Neural progenitor cell (in vitro differentiated cells): ENCODE measurements around the gene CNOT2. TPM values are rescaled to one million over a fixed set of nuclear protein-coding genes. Genes with fewer than 3 reads are reported as not detected.

Experiments used
- DNase-seq: peaks from one replicate; pipeline ENCODE4 v3.0.0-alpha.2; 2016; ENCODE audit warnings: low spot score
- H2AFZ ChIP-seq: fragments of 200-600 bp; sonication (generic); replicated peaks from 2 replicates; pipeline ENCODE4 v1.6.1; 2016; ENCODE audit warnings: antibody characterized with exemption
- H3F3A ChIP-seq: fragments of 200-600 bp; sonication (generic); 2 replicates; pipeline ENCODE4 v1.6.1; 2016; ENCODE audit warnings: antibody characterized with exemption, low read depth
- H3K27ac ChIP-seq: fragments of 200-600 bp; sonication (generic); 2 replicates; pipeline ENCODE4 v1.5.1; 2016; ENCODE audit warnings: mild to moderate bottlenecking
- H3K27me3 ChIP-seq: fragments of 200-600 bp; sonication (generic); 2 replicates; pipeline ENCODE4 v1.6.1; 2016; ENCODE audit warnings: mild to moderate bottlenecking, moderate library complexity
- H3K36me3 ChIP-seq: fragments of 200-600 bp; sonication (generic); 2 replicates; pipeline ENCODE4 v1.5.1; 2016
- H3K4me1 ChIP-seq: fragments of 200-600 bp; sonication (generic); 2 replicates; pipeline ENCODE4 v1.6.1; 2016; ENCODE audit warnings: mixed run types
- H3K4me2 ChIP-seq: fragments of 200-600 bp; sonication (generic); 2 replicates; pipeline ENCODE4 v1.6.1; 2016
- H3K4me3 ChIP-seq: fragments of 200-600 bp; sonication (generic); 2 replicates; pipeline ENCODE4 v1.5.1; 2016
- H3K79me2 ChIP-seq: fragments of 200-600 bp; sonication (generic); 2 replicates; pipeline ENCODE4 v1.6.1; 2016; ENCODE audit warnings: low read depth
- H3K9ac ChIP-seq: fragments of 200-600 bp; sonication (generic); 2 replicates; pipeline ENCODE4 v1.6.1; 2016
- H3K9me3 ChIP-seq: fragments of 200-600 bp; sonication (generic); 2 replicates; pipeline ENCODE4 v1.5.1; 2016; ENCODE audit warnings: low read depth
- H4K20me1 ChIP-seq: fragments of 200-600 bp; sonication (generic); 2 replicates; pipeline ENCODE4 v1.6.1; 2016; ENCODE audit warnings: low read depth
- H3K27ac Mint-ChIP-seq: 3 replicates; pipeline ENCODE4 v1.8.0; 2021; ENCODE audit warnings: mixed read lengths
- H3K27me3 Mint-ChIP-seq: 2 replicates; pipeline ENCODE4 v1.8.0; 2022; ENCODE audit warnings: low read depth, mild to moderate bottlenecking, inconsistent platforms, moderate library complexity, mixed read lengths; ENCODE audit not compliant: insufficient read depth
- H3K36me3 Mint-ChIP-seq: 3 replicates; pipeline ENCODE4 v1.8.0; 2021; ENCODE audit warnings: mixed read lengths
- H3K4me1 Mint-ChIP-seq: 3 replicates; pipeline ENCODE4 v1.8.0; 2021; ENCODE audit warnings: mixed read lengths
- H3K4me3 Mint-ChIP-seq: 3 replicates; pipeline ENCODE4 v1.8.0; 2021; ENCODE audit warnings: mild to moderate bottlenecking, moderate library complexity, mixed read lengths
- H3K9me3 Mint-ChIP-seq: 3 replicates; pipeline ENCODE4 v1.8.0; 2020; ENCODE audit warnings: mixed read lengths
- EZH2 ChIP-seq: fragments of 200-600 bp; sonication (generic); IDR thresholded peaks from 2 replicates; pipeline ENCODE4 v1.6.1; 2017; ENCODE audit warnings: antibody characterized with exemption, mild to moderate bottlenecking, moderate library complexity
- EZH2phosphoT487 ChIP-seq: fragments of 200-600 bp; sonication (generic); IDR thresholded peaks from 2 replicates; pipeline ENCODE4 v1.6.1; 2017; ENCODE audit warnings: antibody characterized with exemption
- total RNA-seq: library from RNA; depleted of rRNA; stranded (reverse); fragments of >200 nt; gene quantifications from 2 replicates; pipeline ENCODE4 v1.2.3, GENCODE V29; 2015; ENCODE audit warnings: low replicate concordance
- TF ChIP-seq, protein P1 (sequence below): fragments of 200-600 bp; sonication (generic); IDR thresholded peaks from 2 replicates; pipeline ENCODE4 v1.5.1; 2017; ENCODE audit warnings: antibody characterized with exemption, mild to moderate bottlenecking

Gene CNOT2
- total RNA-seq, 1 donor from 2014 or later, result 250 TPM

DNA sequence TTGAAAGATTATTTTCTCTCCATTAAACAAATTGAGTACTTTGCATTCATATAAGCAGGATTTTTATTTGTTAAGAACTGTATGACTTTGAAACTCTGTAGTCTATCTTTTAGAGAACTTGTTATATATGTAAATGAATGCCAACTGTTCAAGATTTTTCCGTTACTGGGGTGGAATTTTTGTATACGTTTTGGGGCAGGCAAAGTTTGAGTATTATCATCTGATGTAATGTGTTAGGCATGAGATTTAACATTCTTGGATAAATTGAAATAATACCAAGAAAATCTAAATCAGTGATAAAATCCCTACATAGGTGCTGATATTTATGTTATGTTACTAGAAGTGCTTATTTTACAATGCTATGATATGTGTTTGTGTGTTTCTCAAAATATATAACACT is 8.4 kb downstream of the CNOT2 start:
- Mint-ChIP-seq H3K36me3 (peaks cover 69% of the 10 kb centered on the region), H3K4me3 (no peak overlapping the region), H3K9me3 (peaks cover 50% of the 10 kb centered on the region), H3K4me1 (peaks cover 7% of the 10 kb centered on the region), H3K27me3 (no peaks in the 10 kb centered on the region), H3K27ac (no peak overlapping the region)
- no peak overlapping the region for H3K4me3 ChIP-seq
- H3K27me3 ChIP-seq, result no peaks in the 10 kb centered on the region
- peaks cover 92% of the 10 kb centered on the region for H4K20me1 ChIP-seq
- H3K4me2 ChIP-seq, result no peak overlapping the region
- H3K79me2 ChIP-seq, result peaks cover 100% of the 10 kb centered on the region
- peaks cover 8% of the 10 kb centered on the region for H3K36me3 ChIP-seq
- peaks cover 22% of the 10 kb centered on the region for H3K4me1 ChIP-seq
- H3K9me3 ChIP-seq, result no peaks in the 10 kb centered on the region
- H3K27ac ChIP-seq, result no peak overlapping the region
- no peak for DNase-seq
- no peak overlapping the region for H2AFZ ChIP-seq
- TF ChIP-seq, protein P1, sequence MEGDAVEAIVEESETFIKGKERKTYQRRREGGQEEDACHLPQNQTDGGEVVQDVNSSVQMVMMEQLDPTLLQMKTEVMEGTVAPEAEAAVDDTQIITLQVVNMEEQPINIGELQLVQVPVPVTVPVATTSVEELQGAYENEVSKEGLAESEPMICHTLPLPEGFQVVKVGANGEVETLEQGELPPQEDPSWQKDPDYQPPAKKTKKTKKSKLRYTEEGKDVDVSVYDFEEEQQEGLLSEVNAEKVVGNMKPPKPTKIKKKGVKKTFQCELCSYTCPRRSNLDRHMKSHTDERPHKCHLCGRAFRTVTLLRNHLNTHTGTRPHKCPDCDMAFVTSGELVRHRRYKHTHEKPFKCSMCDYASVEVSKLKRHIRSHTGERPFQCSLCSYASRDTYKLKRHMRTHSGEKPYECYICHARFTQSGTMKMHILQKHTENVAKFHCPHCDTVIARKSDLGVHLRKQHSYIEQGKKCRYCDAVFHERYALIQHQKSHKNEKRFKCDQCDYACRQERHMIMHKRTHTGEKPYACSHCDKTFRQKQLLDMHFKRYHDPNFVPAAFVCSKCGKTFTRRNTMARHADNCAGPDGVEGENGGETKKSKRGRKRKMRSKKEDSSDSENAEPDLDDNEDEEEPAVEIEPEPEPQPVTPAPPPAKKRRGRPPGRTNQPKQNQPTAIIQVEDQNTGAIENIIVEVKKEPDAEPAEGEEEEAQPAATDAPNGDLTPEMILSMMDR, result no peak
- no peak for TF ChIP-seq EZH2
- no peak for TF ChIP-seq EZH2phosphoT487
- no peak overlapping the region for H3K9ac ChIP-seq
- no peaks in the 10 kb centered on the region for H3F3A ChIP-seq

DNA sequence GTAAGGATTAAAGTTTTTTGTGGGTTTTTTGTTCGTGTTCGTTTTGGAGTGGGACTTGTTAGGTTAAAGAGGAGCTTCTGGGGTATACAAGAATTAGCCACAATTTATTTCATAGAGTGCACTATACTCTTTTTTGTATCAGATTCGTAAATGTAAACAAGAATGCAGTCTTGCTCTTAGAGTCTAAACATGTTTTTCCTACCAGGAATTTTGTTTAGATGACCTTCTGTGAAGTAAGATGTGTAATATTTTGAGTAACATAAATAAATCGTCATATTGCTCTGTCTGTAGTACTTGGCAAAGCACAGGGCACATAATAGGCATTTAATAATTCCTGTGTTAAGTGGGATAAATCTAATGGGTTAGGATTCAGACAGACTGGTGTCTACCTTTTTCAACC is 9.6 kb downstream of the CNOT2 start:
- no peak overlapping the region for H3K4me3 Mint-ChIP-seq
- no peak overlapping the region for H3K27ac ChIP-seq
- no peak overlapping the region for H3K27ac Mint-ChIP-seq
- H3K9ac ChIP-seq, result no peak overlapping the region
- peaks cover 23% of the 10 kb centered on the region for H3K4me1 ChIP-seq
- H3K4me2 ChIP-seq, result no peak overlapping the region
- no peaks in the 10 kb centered on the region for H3K27me3 ChIP-seq
- H3K9me3 ChIP-seq, result no peaks in the 10 kb centered on the region
- no peak for DNase-seq
- H4K20me1 ChIP-seq, result peaks cover 89% of the 10 kb centered on the region
- no peak for TF ChIP-seq EZH2
- TF ChIP-seq EZH2phosphoT487, result no peak
- TF ChIP-seq, protein P1, result no peak
- H3F3A ChIP-seq, result no peaks in the 10 kb centered on the region
- H3K4me1 Mint-ChIP-seq, result peaks cover 3% of the 10 kb centered on the region
- peaks cover 54% of the 10 kb centered on the region for H3K9me3 Mint-ChIP-seq
- peaks cover 67% of the 10 kb centered on the region for H3K36me3 Mint-ChIP-seq
- H3K36me3 ChIP-seq, result peaks cover 8% of the 10 kb centered on the region
- no peaks in the 10 kb centered on the region for H3K27me3 Mint-ChIP-seq
- no peak overlapping the region for H2AFZ ChIP-seq
- H3K4me3 ChIP-seq, result no peak overlapping the region
- H3K79me2 ChIP-seq, result peaks cover 100% of the 10 kb centered on the region

DNA sequence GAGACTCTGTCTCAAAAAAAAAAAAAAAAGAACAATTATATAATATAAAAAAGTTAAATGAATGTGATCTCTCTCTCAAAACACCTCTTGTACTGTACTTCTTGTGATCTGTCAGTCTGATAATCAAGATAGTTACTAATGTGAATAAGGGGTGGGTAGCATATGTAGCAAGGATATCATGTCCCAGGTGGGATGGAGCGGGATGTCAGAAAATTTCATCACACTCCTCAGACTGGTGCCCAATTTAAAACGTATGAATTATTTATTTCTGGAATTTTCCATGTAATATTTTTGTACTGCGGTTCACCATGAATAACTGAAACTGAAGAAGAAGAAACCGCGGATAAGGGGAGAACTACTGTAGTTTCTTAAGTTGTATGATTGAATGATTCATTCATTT is 11.0 kb downstream of the CNOT2 start:
- Histone ChIP-seq H2AFZ (no peak overlapping the region), H3K4me1 (peaks cover 30% of the 10 kb centered on the region), H3K9me3 (no peaks in the 10 kb centered on the region), H3K36me3 (peaks cover 8% of the 10 kb centered on the region), H3K79me2 (peaks cover 100% of the 10 kb centered on the region), H3K4me3 (no peak overlapping the region), H3K27me3 (no peaks in the 10 kb centered on the region), H4K20me1 (peaks cover 89% of the 10 kb centered on the region), H3K27ac (no peak overlapping the region), H3F3A (no peaks in the 10 kb centered on the region), H3K9ac (no peak overlapping the region), H3K4me2 (no peak overlapping the region)
- peaks cover 56% of the 10 kb centered on the region for H3K9me3 Mint-ChIP-seq
- DNase-seq, result no peak
- peaks cover 61% of the 10 kb centered on the region for H3K36me3 Mint-ChIP-seq
- TF ChIP-seq EZH2 (no peak), EZH2phosphoT487 (no peak)
- TF ChIP-seq, protein P1, result no peak
- no peak overlapping the region for H3K27ac Mint-ChIP-seq
- H3K27me3 Mint-ChIP-seq, result no peaks in the 10 kb centered on the region
- peaks cover 3% of the 10 kb centered on the region for H3K4me1 Mint-ChIP-seq
- H3K4me3 Mint-ChIP-seq, result no peak overlapping the region

DNA sequence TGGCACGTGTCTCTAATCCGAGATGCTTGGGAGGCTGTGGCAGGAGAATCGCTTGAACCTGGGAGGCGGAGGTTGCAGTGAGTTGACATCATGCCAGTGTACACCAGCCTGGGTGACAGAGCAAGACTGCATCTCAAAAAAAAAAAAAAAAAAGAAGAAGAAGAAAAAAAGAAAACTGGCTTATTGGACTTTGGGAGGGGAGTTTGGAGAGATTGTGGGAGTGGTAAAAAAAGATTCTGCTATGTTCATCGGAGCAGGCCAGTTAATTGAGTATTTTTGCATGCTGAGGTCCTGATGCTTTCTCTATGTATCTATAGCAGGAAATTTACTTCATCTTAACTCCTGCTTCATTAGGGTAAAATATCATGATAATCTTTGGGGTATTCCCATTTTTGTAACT is 11.6 kb downstream of the CNOT2 start:
- H3K4me2 ChIP-seq, result no peak overlapping the region
- no peak overlapping the region for H3K9ac ChIP-seq
- H3K4me3 Mint-ChIP-seq, result no peak overlapping the region

More for the DNA sequence above, 11.6 kb downstream of the CNOT2 start:
- no peaks in the 10 kb centered on the region for H3K27me3 ChIP-seq
- no peak for DNase-seq
- H3K36me3 Mint-ChIP-seq, result peaks cover 63% of the 10 kb centered on the region
- no peaks in the 10 kb centered on the region for H3K9me3 ChIP-seq
- H3K4me1 Mint-ChIP-seq, result peaks cover 3% of the 10 kb centered on the region
- H3K27ac ChIP-seq, result no peak overlapping the region
- no peak overlapping the region for H2AFZ ChIP-seq
- peaks cover 24% of the 10 kb centered on the region for H3K4me1 ChIP-seq
- peaks cover 8% of the 10 kb centered on the region for H3K36me3 ChIP-seq
- H3K9me3 Mint-ChIP-seq, result peaks cover 62% of the 10 kb centered on the region
- H3K79me2 ChIP-seq, result peaks cover 100% of the 10 kb centered on the region
- no peak overlapping the region for H3K4me3 ChIP-seq
- TF ChIP-seq, protein P1, result no peak
- no peak for TF ChIP-seq EZH2
- TF ChIP-seq EZH2phosphoT487, result no peak
- H3F3A ChIP-seq, result no peaks in the 10 kb centered on the region
- H3K27me3 Mint-ChIP-seq, result no peaks in the 10 kb centered on the region
- H3K27ac Mint-ChIP-seq, result no peak overlapping the region
- H4K20me1 ChIP-seq, result peaks cover 89% of the 10 kb centered on the region
